GM12801 (cell line): ENCODE results near the gene BACH2.

Source experiments
- CTCF ChIP-seq: IDR thresholded peaks from one replicate; pipeline ENCODE4 v1.5.1; 2011; ENCODE audit warnings: control low read depth; ENCODE audit not compliant: insufficient read length; ENCODE audit errors: extremely low read depth

Gene BACH2

GRCh38 chr6:90247262-90247661, 49.4 kb downstream of the BACH2 start:
- TF ChIP-seq CTCF, result no peak

GRCh38 chr6:90241229-90241880, 55.3 kb downstream of the BACH2 start:
- TF ChIP-seq CTCF, result no peak

- no peak for TF ChIP-seq CTCF
These were observed 58.0 kb downstream of the BACH2 start for GRCh38 chr6:90238496-90239266.

- no peak for TF ChIP-seq CTCF
These were observed 59.2 kb downstream of the BACH2 start for GRCh38 chr6:90237350-90237990.

- TF ChIP-seq CTCF, result no peak
These were observed 62.6 kb downstream of the BACH2 start for GRCh38 chr6:90233994-90234393.

- no peak for TF ChIP-seq CTCF
These were observed 63.4 kb downstream of the BACH2 start for GRCh38 chr6:90233213-90233612.

GRCh38 chr6:90231798-90232197, 64.8 kb downstream of the BACH2 start:
- no peak for TF ChIP-seq CTCF
